ENCODE measurements around the gene EHD1. TPM values are rescaled to one million over a fixed set of nuclear protein-coding genes. Genes with fewer than 3 reads are reported as not detected.

The EHD1 gene
- total and polyA plus RNA-seq, 9 of the 15 experiments (the other 6 are each of a cell fraction or from before 2014, with no cell fraction given): 0.46 to 65.0 (median 16.4) TPM

GRCh38 chr11:64803158-64803845 is 75.1 kb downstream of the EHD1 start, which contains the start of gene MAP4K2 (continued):
- TF ChIP-seq HBP1 (CRISPR knock-in tag; IDR thresholded peaks at IDR 0.05) (no peak), RBM15 (IDR thresholded peaks at IDR 0.05; ENCODE audit: insufficient read depth, low read length) (no peak), U2AF1 (optimal IDR thresholded peaks at IDR 0.05; ENCODE audit: low read depth, low read length) (no peak), HNRNPLL (IDR thresholded peaks at IDR 0.05; ENCODE audit: low read depth, low read length, poor library complexity, severe bottlenecking) (peak; percentile 57), THRAP3 (IDR thresholded peaks at IDR 0.05; ENCODE audit: borderline replicate concordance) (no peak), SMAD4 (CRISPR knock-in tag; conservative IDR thresholded peaks at IDR 0.05) (peak; percentile 61; the same call in 1 of the 2 replicates), SP1 (CRISPR knock-in tag; IDR thresholded peaks at IDR 0.05) (peak; percentile 52; the same call in 1 of the 2 replicates), POLR2H (tag; IDR thresholded peaks at IDR 0.05; ENCODE audit: low read depth) (no peak), ZNF280A (IDR thresholded peaks at IDR 0.05; ENCODE audit: low read depth, partially characterized antibody) (no peak), SIN3B (IDR thresholded peaks at IDR 0.05; ENCODE audit: low read depth) (peak; percentile 34; the same call in 1 of the 2 replicates), VEZF1 (CRISPR knock-in tag; IDR thresholded peaks at IDR 0.05) (peak; percentile 85), ZFX (CRISPR knock-in tag; IDR thresholded peaks at IDR 0.05) (peak; percentile 9), POLR2AphosphoS2 (IDR thresholded peaks at IDR 0.05; ENCODE audit: low read length) (peak; percentile 84; the same call in 1 of the 2 replicates), CXXC5 (CRISPR knock-in tag; IDR thresholded peaks at IDR 0.05) (peak; percentile 73), RUNX1 (IDR thresholded peaks at IDR 0.05; ENCODE audit: low read depth) (no peak), PKNOX1 (IDR thresholded peaks at IDR 0.05) (peak; percentile 42), PHF21A (IDR thresholded peaks at IDR 0.05; ENCODE audit: borderline replicate concordance, low read depth) (no peak), CEBPG (CRISPR knock-in tag; IDR thresholded peaks at IDR 0.05) (no peak), CEBPG (tag; conservative IDR thresholded peaks at IDR 0.05 in 1 of 2, IDR thresholded peaks at IDR 0.05 in 1 of 2) (no peak), CTBP1 (IDR thresholded peaks at IDR 0.05; ENCODE audit: borderline replicate concordance) (peak; percentile 54), SMC3 (conservative IDR thresholded peaks at IDR 0.05; ENCODE audit: insufficient read depth, low read depth, low read length) (no peak), KDM4B (IDR thresholded peaks at IDR 0.05; ENCODE audit: borderline replicate concordance in 2 of 2, low read depth in 1 of 2) (no peak), L3MBTL2 (IDR thresholded peaks at IDR 0.05) (0 out of 2 replicates have a peak, but pooled peaks have one; percentile 17)

All from K562 (cell line).